Erythroblast (primary cell): ENCODE data around the gene HDAC4.

Source experiments
- GATA1 ChIP-seq: IDR thresholded peaks from 2 replicates; pipeline ENCODE4 v1.6.1; 2011; ENCODE audit warnings: low read depth, mild to moderate bottlenecking, control low read depth, low read length, moderate library complexity
- POLR2A ChIP-seq: IDR thresholded peaks from 2 replicates; pipeline ENCODE4 v1.6.1; 2011; ENCODE audit warnings: mild to moderate bottlenecking, low read length

- TF ChIP-seq POLR2A (no peak), GATA1 (no peak)
These were observed 1.3 kb downstream of the HDAC4 start for GRCh38 chr2:239399433-239399920.
